CD4-positive, alpha-beta T cell treated with Interleukin-15 for 1 hour (primary cell): ENCODE results near the gene GPR6.

ENCODE experiments used
- DNase-seq: peaks from one replicate; pipeline ENCODE4 v3.0.0-alpha.2; 2020

GPR6 gene

DNA sequence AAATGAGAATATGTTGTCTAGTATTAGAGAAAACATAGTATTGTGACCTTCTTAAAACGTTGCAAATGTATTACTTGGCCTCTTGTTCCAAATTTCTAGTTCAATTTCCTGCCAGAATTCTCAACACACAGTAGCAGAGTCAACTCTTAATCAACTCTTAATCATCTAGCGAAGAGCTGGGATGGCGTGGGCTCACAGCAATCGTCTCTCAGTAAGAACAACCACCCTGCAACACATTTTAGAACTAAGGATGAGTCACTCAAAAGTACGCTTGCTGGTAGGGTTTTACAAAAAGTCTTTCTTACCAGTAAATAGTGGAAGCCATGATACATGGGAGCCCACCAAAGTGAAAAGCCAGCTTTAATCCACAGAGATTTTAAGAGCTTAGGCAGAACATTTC lies 24.6 kb downstream of the GPR6 start:
- DNase-seq: no peak

DNA sequence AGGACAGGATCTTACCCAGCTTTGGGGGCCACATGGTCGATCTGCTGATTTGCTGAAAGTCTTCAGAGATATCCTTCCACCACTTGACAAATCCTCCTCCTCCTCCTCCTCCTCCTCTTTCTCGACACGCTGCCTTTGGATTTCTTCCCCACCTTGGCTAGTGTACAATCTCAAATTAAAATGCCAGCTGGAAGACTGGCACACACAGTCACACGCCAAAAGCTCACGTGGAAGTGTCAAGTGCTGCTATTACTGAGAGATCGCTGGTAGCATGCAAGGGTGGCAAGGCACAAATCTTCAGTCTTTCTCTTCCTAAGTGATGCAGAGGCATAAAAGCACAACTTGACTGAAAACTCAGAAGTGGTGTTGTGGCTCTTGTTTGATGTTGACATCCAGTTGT lies 35.3 kb downstream of the GPR6 start:
- DNase-seq: no peak

- no peak for DNase-seq
Measured at GRCh38 chr6:110015206-110015605, 37.1 kb downstream of the GPR6 start.

DNA sequence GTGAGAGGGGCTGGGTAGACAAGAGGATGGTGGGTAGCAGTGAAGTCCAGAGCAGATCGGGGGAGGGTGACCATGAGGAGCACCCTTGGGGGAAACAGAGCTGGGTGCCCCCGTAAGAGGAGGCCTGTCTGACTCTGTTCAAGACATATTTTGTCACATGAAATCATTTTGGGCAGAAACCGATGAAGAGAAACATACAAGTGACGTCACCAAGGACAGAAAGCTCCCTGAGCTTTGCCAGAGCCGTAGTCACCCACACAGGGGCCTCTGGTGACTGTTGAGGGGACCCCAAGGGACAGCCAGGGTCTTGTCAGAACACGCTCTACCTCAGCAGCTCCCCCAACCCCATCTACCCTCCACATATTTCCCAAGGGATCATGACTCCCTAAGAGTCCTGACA lies 39.2 kb downstream of the GPR6 start:
- DNase-seq: no peak

- DNase-seq: no peak
Measured at GRCh38 chr6:110017946-110018345, 39.8 kb downstream of the GPR6 start.

- DNase-seq: no peak
Measured at GRCh38 chr6:110018486-110018885, 40.4 kb downstream of the GPR6 start.

DNA sequence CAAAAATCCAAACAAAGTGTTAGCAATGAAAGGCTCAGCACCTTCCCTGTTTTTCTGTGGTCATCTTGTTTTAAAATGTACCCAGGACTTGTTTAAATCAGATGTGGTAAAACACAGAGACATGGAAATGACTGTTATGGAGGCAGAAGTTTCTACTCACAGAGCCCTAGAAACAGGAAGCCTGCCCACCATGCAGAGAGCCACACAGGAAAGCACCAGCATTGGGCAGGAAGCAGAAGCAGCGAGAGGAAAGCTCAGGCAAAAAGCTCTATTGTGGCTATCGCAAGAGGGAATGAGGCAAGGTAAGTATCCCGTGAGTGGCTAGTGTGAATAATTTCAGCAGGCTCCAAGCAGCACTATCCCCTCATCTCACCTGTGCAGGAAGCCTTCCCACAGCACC lies 42.8 kb downstream of the GPR6 start:
- no peak for DNase-seq

DNA sequence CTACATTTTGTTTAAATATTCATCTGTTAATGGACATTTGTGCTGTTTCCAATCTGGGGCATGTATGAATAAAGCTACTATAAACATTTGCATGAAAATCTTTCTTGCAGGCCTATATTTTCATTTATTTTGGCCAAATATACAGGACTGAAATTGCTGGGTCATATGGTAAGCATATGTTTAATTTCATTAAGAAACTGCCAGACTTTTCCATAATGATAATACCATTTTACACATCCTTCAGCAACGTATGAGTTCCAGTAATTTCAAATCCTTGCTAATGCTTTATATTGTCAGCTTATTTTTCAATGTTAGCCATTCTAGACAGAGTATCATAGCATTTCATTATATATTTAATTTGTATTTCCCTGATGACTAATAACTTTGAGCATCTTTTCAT lies 51.0 kb downstream of the GPR6 start:
- DNase-seq: no peak
